Anterior cingulate cortex (tissue), 58 donors: ENCODE measurements around the gene RPL6.
"Not testable (repeated sequence)": the region's sequence is repeated elsewhere in the genome, so short reads cannot be mapped to it uniquely, and the experiment has no call there.

Experiments used
- DNase-seq, 58 donors: peaks; one replicate each; lab custom pipeline; 2025; lab: John Stamatoyannopoulos, UW

Gene RPL6

GRCh38 chr12:112420740-112421139, 11.3 kb upstream of the RPL6 start:
- peak in 1 of 58 donors; percentile 1 for DNase-seq

DNA sequence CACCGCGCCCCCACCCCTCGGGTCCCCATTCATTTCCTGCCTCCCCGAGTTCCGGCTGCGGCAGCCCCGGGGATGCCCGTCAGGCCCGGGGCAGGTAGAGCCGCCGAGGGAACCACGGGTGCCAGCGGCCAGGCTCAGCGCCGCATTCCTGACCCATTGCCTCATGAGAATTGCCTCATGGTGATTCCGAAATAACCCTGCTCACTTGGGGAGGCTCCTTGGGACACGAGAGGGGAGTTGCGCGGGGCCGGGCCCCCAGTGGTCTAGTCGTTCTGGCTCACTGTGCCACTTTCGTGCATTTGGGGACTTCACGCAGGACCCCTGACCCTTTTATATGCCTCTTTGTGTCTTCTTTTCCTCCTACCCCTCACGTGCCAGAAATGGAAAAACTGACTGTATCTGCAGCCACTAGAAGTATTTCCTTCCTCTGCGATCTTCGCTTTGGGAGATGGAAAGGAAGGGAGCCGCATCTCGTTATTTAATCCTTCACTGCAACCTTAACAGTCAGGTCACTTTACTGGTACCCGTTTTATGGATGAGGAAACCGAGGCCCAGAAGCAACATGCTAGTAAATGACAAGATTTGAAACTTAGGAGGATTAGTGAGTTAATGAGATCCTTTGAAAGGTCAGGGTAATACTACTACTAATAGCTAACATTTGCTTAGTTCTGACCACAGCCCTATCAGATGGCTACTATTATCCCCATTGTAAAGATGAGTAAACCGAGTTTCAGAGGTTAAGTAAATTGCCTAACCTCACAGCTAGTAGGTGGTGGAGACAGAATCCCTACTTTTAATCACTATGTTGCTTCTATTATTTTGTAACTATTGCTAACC, 10.1 kb upstream of the RPL6 start:
- peak in 8 of 58 donors; percentile 23 to 58 (median 38) for DNase-seq

- peak in 57 of 58 donors; percentile 45 to 91 (median 82) for DNase-seq
Observed at GRCh38 chr12:112418608-112419296, 9.3 kb upstream of the RPL6 start, which contains the start of gene PTPN11. Gene PTPN11, plus strand, starts transcription at chr12:112418947. Its CDS starts 165 bp downstream, at chr12:112419112.

GRCh38 chr12:112418273-112418607, 8.8 kb upstream of the RPL6 start:
- DNase-seq = peak in 2 of 58 donors; percentile 36 to 44

DNA sequence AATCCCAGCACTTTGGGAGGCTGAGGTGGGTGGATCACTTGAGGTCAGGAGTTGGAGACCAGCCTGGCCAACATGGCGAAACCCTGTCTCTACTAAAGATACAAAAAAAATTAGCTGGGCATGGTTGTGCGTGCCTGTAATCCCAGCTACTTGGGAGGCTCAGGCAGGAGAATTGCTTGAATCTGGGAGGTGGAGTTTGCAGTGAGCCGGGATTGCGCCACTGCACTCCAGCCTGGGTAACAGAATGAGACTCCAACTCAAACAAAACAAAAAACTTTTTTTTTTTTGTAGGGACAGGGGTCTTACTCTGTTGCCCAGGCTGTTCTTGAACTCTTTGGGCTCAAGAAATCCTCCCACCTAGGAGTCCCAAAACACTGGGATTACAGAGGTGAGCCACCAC, 6.1 kb upstream of the RPL6 start:
- not testable (repeated sequence) for DNase-seq

DNA sequence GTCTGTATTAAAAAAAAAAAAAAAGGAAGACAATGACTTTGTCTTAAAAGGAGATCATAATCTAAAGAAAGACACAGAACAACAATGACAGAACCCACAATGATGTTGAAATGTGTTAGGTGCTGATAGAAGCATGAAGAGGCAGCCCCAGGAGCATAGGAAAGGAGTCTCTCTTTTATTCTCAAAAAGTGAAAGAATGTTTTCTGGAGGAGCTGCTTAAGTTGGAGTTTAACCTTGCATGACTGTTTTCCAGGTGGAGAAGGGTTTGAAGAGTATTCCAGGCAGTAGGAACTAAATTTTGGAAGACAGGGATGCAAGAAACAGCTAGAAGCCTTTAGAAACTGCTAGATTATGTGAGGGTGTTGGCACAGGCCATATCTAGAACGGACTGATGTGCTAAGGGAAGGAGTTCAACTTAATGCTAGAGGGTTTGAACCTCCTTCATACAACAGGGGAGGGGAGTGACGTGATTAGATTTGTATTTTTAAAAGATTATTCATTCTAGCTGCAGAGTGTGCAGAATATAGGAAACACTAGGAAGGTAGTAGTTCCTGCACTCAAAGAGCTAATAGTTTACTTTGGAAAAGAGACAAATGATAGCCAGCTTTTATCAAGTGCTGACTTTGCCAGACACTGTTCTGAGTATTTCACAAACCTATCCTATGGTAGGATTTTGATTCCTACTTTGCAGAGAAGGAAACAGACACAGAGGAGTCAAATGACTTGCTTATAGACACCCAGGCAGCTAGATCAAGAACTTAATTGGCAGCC, 4.6 kb upstream of the RPL6 start:
- DNase-seq = no peak

- no peak for DNase-seq
Observed at GRCh38 chr12:112409906-112410244, 470 bp upstream of the RPL6 start.

DNA sequence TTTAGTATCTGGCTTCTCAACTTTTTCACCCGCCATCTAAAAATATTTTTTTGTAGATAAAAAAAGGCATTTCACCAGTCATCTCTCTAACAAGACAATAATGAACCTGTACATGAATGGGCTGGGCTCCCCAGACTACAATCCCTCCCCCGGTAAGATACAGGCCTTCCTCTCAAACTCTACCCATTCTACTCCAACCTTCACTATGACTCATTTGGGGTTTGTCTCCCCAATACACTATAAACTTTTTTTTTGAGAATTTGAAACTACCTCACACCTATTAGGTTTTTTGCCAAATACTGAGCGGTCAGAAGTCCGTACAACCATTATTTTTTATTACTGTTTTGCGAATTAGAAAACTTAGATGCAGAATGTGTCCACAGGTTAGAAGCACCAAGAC, 784 bp downstream of the RPL6 start:
- no peak for DNase-seq

GRCh38 chr12:112407683-112408082, 1.7 kb downstream of the RPL6 start:
- not testable (repeated sequence) for DNase-seq

DNA sequence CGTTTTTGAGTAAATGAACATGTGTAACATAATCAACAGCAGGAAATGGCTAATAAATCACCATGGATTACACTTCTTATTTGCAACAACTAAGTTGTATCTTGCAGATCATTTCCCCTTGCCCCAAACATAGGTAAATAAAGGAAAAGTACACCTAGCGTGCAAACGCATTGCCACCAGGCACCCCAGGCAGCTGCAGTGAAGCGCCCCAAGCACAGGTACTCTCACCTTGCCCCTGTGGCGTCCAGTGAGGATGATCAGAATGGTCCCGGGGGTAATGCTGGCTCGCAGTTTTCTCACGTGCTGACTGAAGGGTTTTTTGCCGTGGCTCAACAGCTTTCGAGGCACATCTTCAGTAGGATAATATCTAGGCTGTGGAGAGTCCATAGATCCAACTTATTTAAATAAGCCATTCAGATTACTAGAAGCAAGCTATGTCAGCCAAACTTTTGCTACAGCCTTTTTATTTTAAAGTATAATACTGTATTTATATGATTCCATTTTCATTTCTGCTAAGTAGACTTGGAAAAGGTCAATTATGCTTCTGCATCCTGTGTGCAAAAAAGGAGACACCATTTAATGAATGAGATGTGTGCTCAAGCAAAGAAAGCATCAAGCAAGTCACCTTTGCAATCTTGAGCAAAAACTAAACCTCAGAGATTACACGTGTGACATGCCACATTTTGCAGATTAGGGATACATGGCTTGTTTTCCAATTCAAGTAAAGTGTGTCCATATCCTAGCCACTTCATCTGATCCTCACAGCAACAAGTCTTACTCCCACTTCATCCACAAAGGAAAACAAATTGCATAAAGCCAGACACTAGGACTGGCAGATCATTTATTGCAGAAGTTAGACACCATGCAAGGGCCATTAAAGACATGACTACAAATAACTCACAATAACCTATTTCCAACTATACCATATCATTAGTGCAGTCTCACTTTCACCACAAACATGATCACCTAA, 2.6 kb downstream of the RPL6 start:
- DNase-seq = no peak

GRCh38 chr12:112401903-112402498, 7.4 kb downstream of the RPL6 start:
- no peak for DNase-seq

DNA sequence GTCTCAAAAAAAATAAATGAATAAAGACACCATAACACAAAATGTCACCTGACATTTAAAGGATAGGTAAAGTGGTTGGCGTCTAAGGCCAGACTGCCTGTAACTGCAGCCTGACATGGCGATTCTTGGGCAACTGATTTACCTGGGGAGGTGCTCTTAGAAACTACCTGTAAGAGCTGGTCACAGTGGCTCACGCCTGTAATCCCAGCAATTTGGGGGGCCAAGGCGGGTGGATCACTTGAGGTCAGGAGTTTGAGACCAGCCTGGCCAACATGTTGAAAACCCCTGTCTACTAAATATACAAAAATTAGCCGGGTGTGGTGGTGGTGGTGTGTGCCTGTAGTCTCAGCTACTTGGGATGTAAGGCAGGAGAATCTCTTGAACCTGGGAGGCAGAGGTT, 8.4 kb downstream of the RPL6 start:
- DNase-seq = no peak

- no peak for DNase-seq
Observed at GRCh38 chr12:112393328-112393727, 16.1 kb downstream of the RPL6 start.

- DNase-seq = not testable (repeated sequence)
Observed at GRCh38 chr12:112389922-112390654, 19.3 kb downstream of the RPL6 start.

DNA sequence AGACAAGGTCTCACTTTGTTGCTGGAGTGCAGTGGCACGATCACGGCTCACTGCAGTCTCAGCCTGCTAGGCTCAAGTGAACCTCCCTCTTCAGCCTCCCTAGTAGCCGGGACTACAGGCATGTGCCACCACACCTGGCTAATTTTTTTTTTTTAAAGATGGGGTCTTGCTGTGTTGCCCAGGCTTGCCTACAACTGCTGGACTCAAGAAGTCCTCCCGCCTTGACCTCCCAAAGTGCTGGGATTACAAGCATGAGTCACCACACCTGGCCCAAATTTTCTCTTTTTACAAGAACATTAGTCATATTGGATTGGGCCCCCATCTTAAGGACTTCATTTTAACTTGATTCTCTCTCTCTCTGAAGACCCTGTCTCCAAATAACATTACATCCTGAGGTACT, 20.2 kb downstream of the RPL6 start:
- DNase-seq = no peak

DNA sequence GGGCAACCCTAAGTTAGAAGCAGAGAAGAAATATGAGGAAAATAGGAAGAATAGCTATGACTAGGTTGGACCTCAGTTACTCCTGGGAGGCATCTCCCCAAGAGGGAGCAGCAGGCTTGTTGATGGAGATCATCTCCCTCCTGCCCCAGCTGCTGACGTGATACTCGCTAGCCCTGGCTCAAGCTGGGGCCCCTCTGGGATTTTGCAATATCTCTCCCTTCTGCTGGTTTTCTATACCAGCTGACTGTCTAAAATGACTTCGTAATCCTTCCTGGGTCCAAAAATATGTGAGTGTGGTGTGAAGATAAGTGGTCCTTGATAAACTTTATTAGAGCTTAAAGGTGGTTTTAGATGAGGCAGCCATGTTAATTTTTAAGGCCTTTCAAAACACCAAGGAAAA, 22.7 kb downstream of the RPL6 start:
- peak in 2 of 58 donors; percentile 2 to 12 for DNase-seq

DNA sequence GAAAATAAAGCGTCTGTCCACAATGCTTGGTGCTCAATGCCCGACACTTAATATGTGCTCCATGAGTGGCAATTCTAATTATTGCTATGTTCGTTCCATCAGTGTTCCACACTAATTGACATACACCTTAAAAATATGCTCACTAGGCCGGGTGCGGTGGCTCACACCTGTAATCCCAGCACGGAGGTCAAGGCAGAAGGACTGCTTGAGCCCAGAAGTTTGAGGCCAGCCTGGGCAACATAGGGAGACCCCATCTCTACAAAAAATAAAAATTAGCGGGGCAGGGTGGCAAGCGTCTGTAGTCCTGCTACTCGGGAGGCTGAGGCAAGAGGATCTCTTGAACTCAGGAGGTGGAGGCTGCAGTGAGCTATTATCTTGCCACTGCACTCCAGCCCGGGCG, 26.5 kb downstream of the RPL6 start:
- peak in 1 of 58 donors; percentile 17 for DNase-seq

GRCh38 chr12:112381883-112382796, 27.3 kb downstream of the RPL6 start, which contains the start of gene HECTD4:
Gene HECTD4, minus strand, starts transcription at chr12:112382431. Its CDS starts 303 bp downstream, at chr12:112382128.
- peak; percentile 38 to 99 (median 88) for DNase-seq
